Brain microvascular endothelial cell (primary cell): ENCODE measurements around the gene SEC23IP.
"Not testable (repeated sequence)": the region's sequence is repeated elsewhere in the genome, so short reads cannot be mapped to it uniquely, and the experiment has no call there.

Experiments used
- DNase-seq: peaks from one replicate; pipeline ENCODE4 v3.0.0-alpha.2; 2020
- H3K27ac ChIP-seq: fragments of 250-450 bp; sonication (Bioruptor Pico); 2 replicates; pipeline ENCODE4 v1.5.1; 2020; ENCODE audit warnings: mild to moderate bottlenecking, moderate library complexity
- H3K27me3 ChIP-seq: fragments of 250-450 bp; sonication (Bioruptor Pico); replicated peaks from 2 replicates; pipeline ENCODE4 v1.5.1; 2020; ENCODE audit warnings: mild to moderate bottlenecking
- H3K36me3 ChIP-seq: fragments of 250-450 bp; sonication (Bioruptor Pico); replicated peaks from 2 replicates; pipeline ENCODE4 v1.5.1; 2020; ENCODE audit warnings: mild to moderate bottlenecking
- H3K4me3 ChIP-seq: 2 replicates; pipeline ENCODE4 v1.5.1; 2011; ENCODE audit warnings: low read depth, mild to moderate bottlenecking, control low read depth, low read length, moderate library complexity
- CTCF ChIP-seq: IDR thresholded peaks from 2 replicates; pipeline ENCODE4 v1.5.1; 2011; ENCODE audit warnings: low read depth, mild to moderate bottlenecking, moderate library complexity, low read length, control low read depth, inconsistent platforms; ENCODE audit errors: missing control alignments
- in situ Hi-C: cut with HindIII; loops from 2 replicates; pipeline ENCODE4 v1.10.0; 2017; ENCODE audit warnings: low sequenced_read_pairs, low pct_ligation_motif_present

The SEC23IP gene

GRCh38 chr10:119872610-119872859 lies 20.0 kb upstream of the SEC23IP start, which contains the start of gene MCMBP:
TSS of gene MCMBP (minus strand) at chr10:119872843. CDS start at chr10:119872584, 259 bp downstream.
- no peaks in the 10 kb centered on the region for H3K36me3 ChIP-seq
- H3K27me3 ChIP-seq: no peaks in the 10 kb centered on the region
- in situ Hi-C loops: no loop called here
- peak within 1 kb of the TSS; percentile 80 for H3K4me3 ChIP-seq
- TF ChIP-seq CTCF: no peak
- peak within 1 kb of the TSS; percentile 58 for H3K27ac ChIP-seq
- no peak for DNase-seq

- in situ Hi-C loops: no loop called here
- Histone ChIP-seq H3K27me3 (no peaks in the 10 kb centered on the region), H3K36me3 (no peaks in the 10 kb centered on the region), H3K27ac (peak overlapping the region; percentile 58), H3K4me3 (peak overlapping the region; percentile 80)
- DNase-seq: peak; percentile 61
- TF ChIP-seq CTCF: no peak
Observed at GRCh38 chr10:119872860-119873681, 19.5 kb upstream of the SEC23IP start.

GRCh38 chr10:119878524-119878923 lies 14.0 kb upstream of the SEC23IP start:
- Histone ChIP-seq H3K4me3 (no peak overlapping the region), H3K27me3 (no peaks in the 10 kb centered on the region), H3K36me3 (no peaks in the 10 kb centered on the region), H3K27ac (no peak overlapping the region)
- no peak for TF ChIP-seq CTCF
- no peak for DNase-seq
- in situ Hi-C loops: no loop called here

- H3K36me3 ChIP-seq, H3K27me3 ChIP-seq, in situ Hi-C loops, H3K27ac ChIP-seq, DNase-seq, H3K4me3 ChIP-seq: not testable (repeated sequence)
Observed at GRCh38 chr10:119883901-119884611, 8.5 kb upstream of the SEC23IP start.

- DNase-seq, H3K4me3 ChIP-seq, in situ Hi-C loops, H3K27ac ChIP-seq, H3K27me3 ChIP-seq, H3K36me3 ChIP-seq: not testable (repeated sequence)
Observed at GRCh38 chr10:119886070-119886469, 6.5 kb upstream of the SEC23IP start.

- H3K27ac ChIP-seq, H3K36me3 ChIP-seq, H3K27me3 ChIP-seq, H3K4me3 ChIP-seq, DNase-seq, in situ Hi-C loops: not testable (repeated sequence)
Observed at GRCh38 chr10:119888715-119889114, 3.8 kb upstream of the SEC23IP start.

- in situ Hi-C loops, H3K4me3 ChIP-seq, DNase-seq, H3K27ac ChIP-seq, H3K36me3 ChIP-seq, H3K27me3 ChIP-seq: not testable (repeated sequence)
Observed at GRCh38 chr10:119889201-119889600, 3.3 kb upstream of the SEC23IP start.

- H3K27me3 ChIP-seq, H3K27ac ChIP-seq, in situ Hi-C loops, H3K36me3 ChIP-seq, H3K4me3 ChIP-seq, DNase-seq: not testable (repeated sequence)
Observed at GRCh38 chr10:119890307-119890706, 2.2 kb upstream of the SEC23IP start.

- DNase-seq, H3K27me3 ChIP-seq, in situ Hi-C loops: not testable (repeated sequence)
- Histone ChIP-seq H3K27ac (peak overlapping the region; percentile 59), H3K4me3 (peak overlapping the region; percentile 95), H3K36me3 (peaks cover 11% of the 10 kb centered on the region)
Observed at GRCh38 chr10:119891849-119892187, 712 bp upstream of the SEC23IP start.
